NCI-H187 treated with DMSO at 0.1 percent for 48 hours (cell line): ENCODE data around the gene ROCK2.

Experiments used
- DNase-seq: peaks from one replicate; lab custom pipeline; 2025; lab: John Stamatoyannopoulos, UW

ROCK2 gene

DNA sequence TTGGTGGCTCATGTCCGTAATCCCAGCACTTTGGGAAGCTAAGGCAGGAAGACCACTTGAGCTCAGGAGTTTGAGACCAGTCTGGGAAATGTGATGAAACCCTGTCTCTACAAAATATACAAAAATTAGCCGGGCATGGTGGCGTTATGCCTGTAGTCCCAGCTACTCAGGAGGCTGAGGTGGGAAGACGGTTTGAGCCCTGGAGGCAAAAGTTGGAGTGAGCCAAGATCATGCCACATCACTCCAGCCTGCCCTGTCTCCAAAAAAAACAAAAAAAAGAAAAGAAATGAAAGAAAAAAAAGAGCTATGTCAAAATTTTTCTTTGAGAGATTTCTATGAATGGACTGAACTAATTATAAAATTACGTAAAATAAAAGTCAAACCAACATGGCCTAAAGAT lies 34.7 kb downstream of the ROCK2 start:
- DNase-seq: no peak

DNA sequence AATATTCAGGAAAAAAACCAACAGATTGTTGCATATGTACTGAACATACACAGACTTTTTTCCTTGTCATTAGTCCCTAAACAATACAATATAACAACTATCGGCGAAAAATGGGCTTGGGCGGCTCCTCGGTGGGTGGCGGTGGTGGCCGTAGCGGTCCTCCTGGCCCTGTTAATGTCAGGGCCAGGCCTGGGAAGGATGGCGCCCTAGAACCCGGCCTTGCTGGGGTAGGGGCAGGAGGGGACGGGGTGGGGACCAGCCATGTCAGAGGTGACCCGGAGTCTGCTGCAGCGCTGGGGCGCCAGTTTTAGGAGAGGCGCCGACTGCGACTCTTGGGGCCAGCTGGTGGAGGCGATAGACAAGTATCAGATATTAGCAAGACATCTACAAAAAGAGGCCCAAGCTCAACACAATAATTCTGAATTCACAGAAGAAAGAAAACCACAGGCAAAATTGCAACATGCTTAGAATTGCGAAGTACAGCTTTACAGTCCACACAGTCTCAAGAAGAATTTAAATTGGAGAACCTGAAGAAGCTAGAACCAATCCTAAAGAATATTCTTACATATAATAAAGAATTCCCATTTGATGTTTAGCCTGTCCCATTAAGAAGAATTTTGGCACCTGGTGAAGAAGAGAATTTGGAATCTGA lies 36.5 kb downstream of the ROCK2 start:
- no peak for DNase-seq

DNA sequence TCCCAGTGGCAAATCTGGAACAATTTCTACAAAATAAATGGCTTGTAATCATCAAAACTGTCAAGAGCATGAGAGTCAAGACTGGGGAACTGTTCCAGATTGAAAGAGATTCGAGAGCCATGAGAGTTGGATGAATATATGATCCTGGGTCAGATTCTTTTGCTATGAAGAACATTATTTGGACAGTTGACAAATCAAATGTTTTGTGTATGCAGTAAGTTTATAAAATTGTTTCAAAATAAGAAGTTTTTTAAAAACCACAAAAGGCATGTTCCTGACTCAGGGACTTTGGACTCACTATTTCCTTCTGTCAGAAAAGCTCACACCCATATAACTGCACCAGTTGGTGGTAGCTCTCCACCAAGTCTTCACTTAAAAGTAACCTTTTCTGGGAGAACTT lies 38.5 kb downstream of the ROCK2 start:
- DNase-seq: no peak

DNA sequence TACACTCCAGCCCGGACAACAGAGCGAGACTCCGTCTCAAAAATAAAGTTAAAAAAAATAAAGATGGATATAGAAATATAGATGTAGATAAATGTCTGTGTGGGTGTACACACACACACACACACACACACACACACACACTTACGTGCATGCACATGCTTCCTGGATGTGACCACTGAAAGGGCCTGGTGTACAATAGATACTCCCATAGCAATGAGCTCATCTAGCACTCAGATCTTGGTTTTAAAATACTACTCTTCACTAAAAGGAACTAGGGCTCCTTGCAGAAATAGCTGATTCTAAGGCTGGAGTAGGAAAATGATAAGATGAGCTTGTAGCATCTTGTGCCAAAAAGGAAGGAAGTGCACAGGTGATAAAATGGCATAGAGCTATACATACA lies 39.1 kb downstream of the ROCK2 start:
- no peak for DNase-seq

DNA sequence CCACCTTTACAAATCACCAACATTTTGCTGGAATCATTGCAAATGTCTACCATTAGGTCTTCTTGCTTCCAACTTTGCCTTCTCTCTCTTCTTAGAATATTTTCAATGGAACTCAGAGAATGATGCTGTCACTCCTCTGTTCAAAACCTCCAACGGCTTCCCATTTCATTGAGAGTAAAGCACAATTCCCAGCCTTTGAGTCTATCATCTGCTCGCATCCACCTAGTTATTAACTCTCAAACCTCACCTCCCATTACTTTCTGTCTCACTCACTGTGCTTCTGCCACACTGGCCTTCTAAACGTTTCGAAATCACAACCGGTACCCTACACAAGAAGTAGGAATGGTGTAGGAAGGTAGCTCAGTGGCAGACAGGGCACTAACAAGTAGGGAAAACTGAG lies 40.0 kb downstream of the ROCK2 start:
- DNase-seq: no peak

DNA sequence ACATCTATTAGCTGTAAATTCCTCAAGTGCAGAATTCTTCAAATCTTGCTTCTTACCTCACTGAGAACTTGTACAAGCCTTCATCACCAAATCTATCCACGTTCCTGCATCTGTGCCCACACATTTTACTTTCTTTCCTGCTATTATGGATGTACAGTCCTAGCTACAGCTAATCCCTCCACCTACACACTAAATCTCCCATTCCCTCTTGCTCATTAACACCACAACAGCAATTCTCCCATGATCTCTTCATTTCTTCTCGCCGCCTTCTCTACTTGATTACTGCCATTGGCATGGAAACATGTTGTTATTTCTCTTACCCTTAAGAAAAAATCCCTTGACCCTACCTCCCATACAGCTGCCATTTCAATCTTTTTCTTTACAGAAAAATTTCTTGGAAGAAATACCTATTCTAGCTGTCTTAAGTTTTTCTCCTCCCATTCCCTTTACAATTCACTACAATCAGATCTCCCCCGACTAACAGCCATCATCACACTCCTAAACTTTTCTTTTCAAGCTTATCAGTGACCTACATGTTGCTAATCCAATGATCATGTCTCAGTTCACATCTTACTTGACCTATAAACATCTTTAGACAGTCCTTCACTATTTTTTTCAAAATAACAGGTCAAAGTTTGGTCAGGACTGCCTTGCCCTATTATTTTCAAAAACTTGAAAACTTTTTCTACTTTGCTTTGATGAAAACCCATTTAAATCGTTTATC lies 41.0 kb downstream of the ROCK2 start:
- DNase-seq: no peak

DNA sequence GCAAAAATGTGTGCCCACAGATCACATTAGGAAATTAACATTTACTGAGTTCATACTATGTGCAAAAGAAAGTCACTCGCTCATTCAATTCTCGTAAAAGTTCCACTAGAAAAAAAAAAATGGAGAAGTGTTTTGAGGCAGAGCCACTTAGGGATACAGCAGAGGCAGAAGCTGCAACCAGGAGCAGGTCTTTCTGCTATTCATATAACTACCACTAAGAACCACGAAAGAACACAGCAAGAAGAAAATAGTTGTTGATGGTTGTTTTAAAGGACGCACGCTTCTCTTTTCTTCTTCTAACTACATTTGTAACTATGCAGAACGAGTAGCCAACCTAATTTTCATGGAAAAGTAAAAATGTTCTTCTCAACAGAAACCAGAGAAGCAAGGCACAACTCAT lies 45.0 kb downstream of the ROCK2 start:
- no peak for DNase-seq

DNA sequence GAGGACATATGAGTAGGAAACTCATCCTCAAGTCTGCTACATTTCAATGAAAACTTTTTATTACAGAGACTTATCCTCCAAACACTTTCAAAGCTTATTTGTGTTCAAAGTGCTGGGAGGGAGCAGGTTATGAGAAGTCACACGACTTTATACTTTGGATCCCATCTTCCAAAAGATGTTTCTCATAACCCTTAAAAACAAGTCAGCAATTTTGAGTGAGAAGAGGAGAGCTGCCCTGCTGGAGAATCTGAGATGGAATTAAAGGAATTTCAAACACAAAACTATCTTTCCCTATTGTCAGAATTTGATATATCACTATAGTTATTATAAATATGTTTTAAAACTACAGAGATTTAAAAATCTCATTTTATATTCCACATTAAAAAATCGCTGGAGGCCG lies 45.8 kb downstream of the ROCK2 start:
- no peak for DNase-seq

DNA sequence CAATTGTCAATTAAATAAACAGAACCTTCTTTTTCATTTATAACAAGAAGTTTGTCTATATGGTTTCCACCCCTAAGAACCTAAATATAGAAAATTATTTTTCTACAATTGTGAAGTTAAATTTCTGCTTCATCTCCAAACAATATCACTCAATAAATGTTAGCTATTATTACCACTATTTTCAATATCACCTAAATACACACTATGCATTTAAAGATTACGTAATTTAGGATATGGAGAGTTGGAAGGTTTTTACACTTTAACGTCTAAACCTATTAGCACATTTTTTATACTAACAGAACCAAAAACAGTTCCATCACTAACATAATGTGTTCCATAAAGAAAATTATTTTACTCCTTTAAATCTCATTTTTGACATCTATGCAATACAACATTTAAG lies 48.0 kb downstream of the ROCK2 start:
- DNase-seq: no peak

DNA sequence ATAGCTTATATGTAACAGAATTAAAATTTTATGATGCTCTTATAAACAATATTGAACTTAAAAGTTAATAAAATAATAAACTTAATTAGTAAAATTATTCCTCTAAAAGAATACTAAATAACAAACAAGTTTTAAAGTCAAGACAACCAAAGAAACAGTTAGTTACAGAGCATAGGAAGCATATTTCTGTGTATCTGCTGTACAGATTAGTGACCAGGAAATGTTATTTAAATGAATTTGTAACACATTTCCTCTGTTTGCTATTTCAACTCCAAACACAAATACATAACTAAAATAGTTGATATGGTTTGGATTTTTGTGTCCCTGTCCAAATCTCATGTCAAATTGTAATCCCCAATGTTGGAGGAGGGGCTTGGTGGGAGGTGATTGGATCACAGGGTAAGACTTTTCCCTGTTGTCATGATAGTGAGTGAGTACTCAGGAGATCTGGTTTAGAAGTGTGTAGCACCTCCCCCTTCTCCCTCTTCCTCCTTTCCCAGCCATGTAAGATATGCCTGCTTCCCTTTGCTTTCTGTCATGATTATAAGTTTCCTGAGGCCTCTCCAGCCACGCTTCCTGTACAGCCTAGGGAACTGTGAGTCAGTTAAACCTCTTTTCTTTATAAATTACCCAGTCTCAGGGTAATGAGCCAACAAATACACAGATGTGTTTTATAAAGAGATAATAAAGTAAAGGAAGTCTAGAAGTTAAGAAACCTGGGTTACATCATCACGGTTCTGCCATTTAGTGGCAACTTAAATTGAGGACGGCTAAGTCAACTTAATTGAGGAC lies 51.8 kb downstream of the ROCK2 start:
- DNase-seq: no peak

DNA sequence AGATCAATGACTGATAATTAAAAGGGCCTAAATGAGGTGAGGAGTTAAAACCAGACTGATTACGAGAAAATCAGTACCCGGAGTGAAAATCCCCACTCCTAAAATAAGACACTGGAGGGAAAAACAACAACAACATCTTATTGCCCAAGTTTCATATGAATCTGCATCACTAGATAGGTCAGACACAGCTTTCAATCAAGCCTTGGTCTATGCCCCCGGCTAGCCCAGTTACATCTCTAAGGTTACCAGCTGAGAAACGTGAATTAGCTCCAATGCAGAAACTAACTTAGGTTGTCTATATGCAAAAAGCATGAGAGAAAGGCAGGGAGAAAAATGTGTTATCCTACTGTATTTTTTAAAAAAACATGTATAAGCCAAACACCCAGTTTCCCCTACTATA lies 53.7 kb downstream of the ROCK2 start:
- DNase-seq: no peak

DNA sequence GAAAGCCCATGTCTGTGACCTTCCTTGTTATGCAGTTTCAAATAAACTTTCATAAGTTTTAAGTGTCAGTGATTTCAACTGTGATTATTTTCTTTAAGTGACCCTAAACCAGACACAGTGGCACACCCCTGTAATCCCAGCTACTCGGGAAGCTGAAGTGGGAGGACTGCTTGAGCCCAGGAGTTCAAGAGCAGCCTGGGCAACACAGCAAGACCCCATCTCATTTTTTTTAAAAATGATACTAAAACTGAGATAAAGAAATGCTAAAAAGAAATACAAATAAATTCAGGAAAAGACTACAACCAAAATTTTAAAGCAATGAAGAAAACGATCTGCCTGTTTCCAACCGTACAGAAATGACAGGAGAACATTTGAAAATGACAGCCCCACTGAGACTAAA lies 54.2 kb downstream of the ROCK2 start:
- no peak for DNase-seq

DNA sequence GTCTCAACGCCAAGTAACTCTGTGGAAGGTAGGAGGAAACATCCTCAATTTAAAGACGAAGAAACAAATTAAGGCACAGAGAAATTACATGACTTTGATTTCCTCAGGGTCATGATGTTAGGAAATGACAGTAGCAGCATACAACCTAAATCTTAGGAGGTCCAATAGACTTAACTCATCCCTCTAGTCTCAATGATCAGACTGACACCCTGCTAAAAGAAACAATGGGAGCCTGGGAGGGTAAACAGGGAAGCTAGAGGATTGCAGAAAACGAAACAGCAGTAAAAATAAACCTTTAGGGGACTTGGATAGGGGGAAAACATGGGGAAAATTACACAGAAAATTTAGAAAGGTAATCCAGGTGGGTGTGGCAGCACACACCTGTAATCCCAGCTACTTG lies 56.0 kb downstream of the ROCK2 start:
- DNase-seq: no peak

DNA sequence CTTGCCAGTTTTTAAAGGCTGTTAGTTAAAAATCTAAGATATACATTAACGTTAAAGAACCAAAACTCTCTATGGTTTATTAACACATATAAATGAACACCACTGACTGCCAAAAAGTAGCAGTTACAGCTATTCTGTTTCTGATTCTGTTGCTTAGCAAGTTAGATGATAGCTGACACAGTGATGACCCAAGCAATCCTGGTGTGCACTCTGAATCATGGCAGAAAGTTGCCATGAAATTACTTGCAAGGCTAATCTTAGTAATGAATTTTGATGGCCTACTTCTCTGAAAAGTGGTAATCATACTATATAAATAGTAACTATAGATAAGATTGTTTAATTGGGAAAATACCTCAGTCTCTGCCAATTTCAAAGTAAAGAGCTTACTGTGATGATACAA lies 57.7 kb downstream of the ROCK2 start:
- no peak for DNase-seq

DNA sequence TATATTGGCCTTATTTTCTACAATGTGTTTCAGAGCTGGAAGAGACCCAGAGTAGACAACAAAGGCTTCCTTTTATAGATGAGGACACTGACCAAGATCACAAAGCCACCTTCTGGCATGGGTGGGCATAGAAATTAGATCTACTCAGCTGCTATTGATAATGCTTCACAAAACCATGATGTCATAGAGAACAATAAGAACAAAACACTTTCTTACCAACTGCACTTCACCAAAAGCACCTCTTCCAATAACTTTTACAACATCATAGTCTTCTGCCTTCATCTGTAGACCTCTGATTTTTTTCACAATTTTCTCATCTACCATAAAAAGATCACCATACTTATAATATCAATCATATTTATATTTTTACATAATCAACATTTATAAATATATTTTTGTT lies 58.1 kb downstream of the ROCK2 start:
- DNase-seq: no peak

DNA sequence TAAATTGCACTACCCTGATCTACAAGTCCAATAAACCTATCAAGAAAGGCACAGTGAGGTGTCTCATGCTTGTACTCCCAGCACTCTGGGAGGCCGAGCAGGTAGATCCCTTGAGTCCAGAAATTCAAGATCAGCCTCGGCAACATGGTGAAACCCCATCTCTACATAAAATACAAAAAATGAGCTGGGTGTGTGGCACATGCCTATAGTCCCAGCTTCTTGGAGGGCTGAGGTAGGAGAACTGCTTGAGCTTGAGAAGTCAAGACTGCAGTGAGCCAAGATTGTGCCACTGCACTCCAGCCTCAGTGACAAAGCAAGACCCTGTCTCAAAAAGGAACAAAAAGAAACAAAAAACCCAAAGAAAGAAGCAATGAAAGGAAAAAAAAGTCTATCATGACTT lies 58.9 kb downstream of the ROCK2 start:
- no peak for DNase-seq

DNA sequence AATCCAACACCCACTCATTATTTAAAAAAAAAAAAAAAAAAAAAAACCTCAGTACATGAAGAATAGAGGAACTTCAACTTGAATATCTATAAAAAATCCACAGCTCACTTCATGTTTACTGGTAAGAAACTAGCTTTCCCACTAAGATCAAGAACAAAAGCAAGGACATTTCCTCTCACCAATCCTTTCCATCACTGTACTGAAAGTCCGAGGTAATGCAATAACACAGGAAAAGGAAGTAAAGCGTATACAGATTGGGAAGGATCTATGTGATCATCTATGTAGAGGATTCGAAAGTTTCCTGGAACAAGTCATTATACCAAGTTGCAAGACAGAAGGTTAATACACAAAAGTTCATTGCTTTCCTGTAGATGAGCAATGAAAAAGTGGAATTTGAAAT lies 63.2 kb downstream of the ROCK2 start:
- DNase-seq: no peak

DNA sequence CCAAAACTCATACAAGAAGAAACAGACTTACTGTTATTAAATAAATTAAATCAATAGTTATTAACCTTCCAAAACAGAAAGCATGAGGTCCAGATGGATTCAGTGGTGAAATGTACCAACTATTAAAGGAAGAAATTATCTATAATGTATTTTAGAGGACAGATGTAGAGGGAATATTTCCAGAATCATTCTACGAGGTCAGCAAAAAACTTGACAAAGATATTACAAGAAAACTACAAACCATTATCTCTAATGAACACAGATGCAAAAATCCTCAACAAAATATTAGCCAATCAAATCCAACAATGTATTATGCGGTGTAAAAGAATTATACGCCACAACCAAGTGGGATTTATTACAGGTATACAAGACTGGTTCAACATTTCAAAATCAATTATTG lies 63.7 kb downstream of the ROCK2 start:
- no peak for DNase-seq

DNA sequence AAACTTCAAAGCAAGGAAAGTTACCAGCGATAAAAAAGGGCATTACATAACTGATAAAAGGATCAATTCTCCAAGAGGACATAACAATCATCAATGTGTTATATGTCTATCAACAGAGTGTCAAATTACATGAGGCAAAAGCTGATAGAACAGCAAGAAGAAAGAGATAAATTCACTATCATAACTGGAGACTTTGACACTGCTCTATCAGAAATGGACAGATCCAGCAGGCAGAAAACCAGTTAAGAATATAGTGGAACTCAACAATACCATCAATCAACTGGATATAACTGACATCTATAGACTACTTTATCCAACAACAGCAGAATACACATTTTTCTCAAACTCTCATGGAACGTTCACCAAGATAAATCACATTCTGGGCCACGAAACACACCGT lies 65.0 kb downstream of the ROCK2 start:
- no peak for DNase-seq

DNA sequence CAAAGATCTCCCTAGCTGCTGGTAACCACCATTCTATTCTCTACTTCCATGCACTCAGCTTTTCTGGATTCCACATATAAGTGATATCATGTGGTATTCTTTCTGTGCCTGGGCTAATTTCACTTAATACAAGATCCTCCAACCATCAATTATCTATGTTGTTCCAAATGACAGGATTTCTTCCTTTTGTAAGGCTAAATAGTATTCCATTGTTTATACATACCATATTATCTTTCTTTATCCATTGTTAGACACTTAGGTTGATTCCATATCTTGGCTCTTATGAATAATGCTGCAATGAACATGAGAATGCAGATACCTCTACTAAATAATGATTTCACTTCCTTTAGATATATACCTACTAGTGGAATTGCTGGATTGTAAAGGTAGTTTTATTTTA lies 66.2 kb downstream of the ROCK2 start:
- no peak for DNase-seq

DNA sequence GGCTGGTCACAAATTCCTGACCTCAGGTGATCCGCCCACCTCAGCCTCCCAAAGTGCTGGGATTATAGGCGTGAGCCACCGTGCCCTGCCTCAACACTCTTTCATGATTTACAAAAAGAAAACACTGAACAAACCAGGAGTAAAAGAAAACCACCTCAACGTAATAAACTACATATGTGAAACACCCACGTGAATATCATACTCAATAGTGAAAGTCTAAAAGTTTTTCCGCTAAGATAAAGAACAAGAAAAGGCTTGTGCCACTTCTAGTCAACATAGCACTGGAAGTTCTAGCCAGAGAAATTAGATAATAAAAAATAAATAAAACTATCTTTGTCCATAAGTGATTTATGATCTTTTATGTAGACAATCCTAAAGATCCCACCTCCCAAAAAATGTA lies 68.5 kb downstream of the ROCK2 start:
- no peak for DNase-seq

DNA sequence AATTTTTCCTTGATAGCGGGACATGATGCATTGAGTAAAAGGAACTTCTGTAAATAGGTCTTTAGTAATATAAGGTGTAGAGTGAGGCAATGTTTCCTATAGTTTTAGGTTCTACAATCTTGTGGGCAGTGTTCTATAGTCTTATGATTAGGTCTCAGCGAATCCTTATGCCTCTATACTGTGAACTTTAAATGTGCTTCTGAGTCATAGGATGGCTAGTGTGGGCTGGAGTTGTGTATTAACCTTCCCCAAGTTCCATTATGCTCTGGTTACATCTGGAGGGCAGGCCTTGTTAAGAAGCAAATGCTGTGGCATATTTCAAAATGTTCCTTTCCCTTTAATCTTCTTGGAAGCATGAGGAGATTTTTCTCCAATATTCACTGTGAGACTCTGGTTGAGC lies 73.5 kb downstream of the ROCK2 start:
- DNase-seq: no peak

DNA sequence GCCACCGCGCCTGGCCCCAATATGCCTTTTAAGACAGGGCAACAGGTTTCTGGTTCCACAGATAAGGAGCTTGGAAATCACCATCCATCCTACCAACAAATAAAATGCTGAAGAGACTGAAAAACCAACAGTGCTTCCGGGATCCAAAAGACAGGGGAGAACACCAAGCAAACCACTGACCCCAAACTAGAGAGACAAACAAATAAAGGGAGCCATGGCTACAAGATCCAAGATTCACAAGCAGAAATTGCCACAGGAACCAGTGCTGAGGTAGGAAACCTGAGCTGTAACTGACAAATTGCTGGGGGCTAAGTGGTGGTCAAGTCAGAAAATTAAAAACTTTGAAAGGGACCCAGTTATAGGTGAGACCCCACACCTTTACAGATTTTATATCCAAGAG lies 76.5 kb downstream of the ROCK2 start:
- DNase-seq: no peak
